ENCODE data around the gene UBQLN4. TPM values are rescaled to one million over a fixed set of nuclear protein-coding genes. Genes with fewer than 3 reads are reported as not detected.

The UBQLN4 gene
- total and polyA plus RNA-seq, 9 of the 15 experiments (the other 6 are each of a cell fraction or from before 2014, with no cell fraction given): 13.5 to 65.5 (median 37.0) TPM

DNA sequence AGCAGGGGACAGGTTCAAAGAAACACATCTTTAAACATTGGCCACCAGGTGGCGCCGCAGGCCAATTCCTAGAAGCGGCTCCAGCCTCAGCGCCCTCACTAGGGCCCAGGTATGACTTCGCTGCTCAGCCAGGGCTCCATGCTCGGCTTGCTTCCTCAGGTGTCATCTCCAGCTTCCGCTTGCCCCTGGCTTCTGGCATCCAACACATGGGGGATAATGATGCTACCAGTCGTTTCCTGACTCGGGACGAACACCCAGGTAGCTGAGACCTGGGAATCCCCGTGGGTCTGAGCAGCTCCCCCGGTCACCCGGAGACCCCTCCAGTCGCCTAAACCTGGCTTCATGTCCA is 37.2 kb upstream of the UBQLN4 start (continued):
- TF ChIP-seq ETV5 (CRISPR knock-in tag; IDR thresholded peaks at IDR 0.05; ENCODE audit: low read depth) (no peak), HDAC1 (IDR thresholded peaks at IDR 0.05) (no peak), POLR2AphosphoS2 (IDR thresholded peaks at IDR 0.05; ENCODE audit: low read length) (no peak), SRSF1 (IDR thresholded peaks at IDR 0.05; ENCODE audit: low read depth, low read length) (no peak), ARHGAP35 (IDR thresholded peaks at IDR 0.05; ENCODE audit: partially characterized antibody) (no peak), RAD51 (IDR thresholded peaks at IDR 0.05; ENCODE audit: borderline replicate concordance, low read depth) (no peak), RBM22 (IDR thresholded peaks at IDR 0.05; ENCODE audit: low read depth, low read length, poor library complexity, severe bottlenecking) (no peak), NCOA2 (IDR thresholded peaks at IDR 0.05; ENCODE audit: partially characterized antibody in 2 of 2) (no peak), ZNF324 (CRISPR knock-in tag; IDR thresholded peaks at IDR 0.05) (no peak), FOXO4 (CRISPR knock-in tag; IDR thresholded peaks at IDR 0.05) (no peak), U2AF2 (optimal IDR thresholded peaks at IDR 0.05; ENCODE audit: low read depth, low read length) (no peak), RCOR1 (IDR thresholded peaks at IDR 0.05; ENCODE audit: borderline replicate concordance in 1 of 2, low read depth in 2 of 2, low read length in 2 of 2) (0 out of 4 replicates have a peak, but pooled peaks of 1 of the 2 experiments have one; percentile 13), NRF1 (conservative IDR thresholded peaks at IDR 0.05 in 1 of 2, IDR thresholded peaks at IDR 0.05 in 1 of 2) (no peak), DEAF1 (CRISPR knock-in tag; IDR thresholded peaks at IDR 0.05) (peak; percentile 83), RB1 (IDR thresholded peaks at IDR 0.05; ENCODE audit: low read depth) (peak; percentile 65), NCOA4 (IDR thresholded peaks at IDR 0.05; ENCODE audit: partially characterized antibody) (no peak), CBX3 (IDR thresholded peaks at IDR 0.05; ENCODE audit: borderline replicate concordance in 1 of 2, low read length in 2 of 2) (no peak), HNRNPUL1 (IDR thresholded peaks at IDR 0.05; ENCODE audit: low read length) (no peak), ZNF655 (CRISPR knock-in tag; IDR thresholded peaks at IDR 0.05) (no peak), ZFP30 (CRISPR knock-in tag; IDR thresholded peaks at IDR 0.05; ENCODE audit: borderline replicate concordance) (no peak), JUN (IDR thresholded peaks at IDR 0.05; ENCODE audit: borderline replicate concordance, low read depth, low read length) (0 out of 2 replicates have a peak, but pooled peaks have one; percentile 11), JUN (CRISPR knock-in tag; IDR thresholded peaks at IDR 0.05; ENCODE audit: borderline replicate concordance) (no peak), SMARCC2 (IDR thresholded peaks at IDR 0.05; ENCODE audit: low read depth) (no peak)
- TF ChIP-seq, protein P1, sequence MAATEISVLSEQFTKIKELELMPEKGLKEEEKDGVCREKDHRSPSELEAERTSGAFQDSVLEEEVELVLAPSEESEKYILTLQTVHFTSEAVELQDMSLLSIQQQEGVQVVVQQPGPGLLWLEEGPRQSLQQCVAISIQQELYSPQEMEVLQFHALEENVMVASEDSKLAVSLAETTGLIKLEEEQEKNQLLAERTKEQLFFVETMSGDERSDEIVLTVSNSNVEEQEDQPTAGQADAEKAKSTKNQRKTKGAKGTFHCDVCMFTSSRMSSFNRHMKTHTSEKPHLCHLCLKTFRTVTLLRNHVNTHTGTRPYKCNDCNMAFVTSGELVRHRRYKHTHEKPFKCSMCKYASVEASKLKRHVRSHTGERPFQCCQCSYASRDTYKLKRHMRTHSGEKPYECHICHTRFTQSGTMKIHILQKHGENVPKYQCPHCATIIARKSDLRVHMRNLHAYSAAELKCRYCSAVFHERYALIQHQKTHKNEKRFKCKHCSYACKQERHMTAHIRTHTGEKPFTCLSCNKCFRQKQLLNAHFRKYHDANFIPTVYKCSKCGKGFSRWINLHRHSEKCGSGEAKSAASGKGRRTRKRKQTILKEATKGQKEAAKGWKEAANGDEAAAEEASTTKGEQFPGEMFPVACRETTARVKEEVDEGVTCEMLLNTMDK (IDR thresholded peaks at IDR 0.05; ENCODE audit: borderline replicate concordance, insufficient read depth, low read depth, low read length, poor library complexity, severe bottlenecking): peak; percentile 41
